Measurements from ENCODE around the gene SMYD3. TPM values are rescaled to one million over a fixed set of nuclear protein-coding genes. Genes with fewer than 3 reads are reported as not detected.

Gene SMYD3
- total and polyA plus RNA-seq, 2 donors (not counting 1 experiment from before 2014, with no cell fraction given): 9.7 to 37.2 TPM

DNA sequence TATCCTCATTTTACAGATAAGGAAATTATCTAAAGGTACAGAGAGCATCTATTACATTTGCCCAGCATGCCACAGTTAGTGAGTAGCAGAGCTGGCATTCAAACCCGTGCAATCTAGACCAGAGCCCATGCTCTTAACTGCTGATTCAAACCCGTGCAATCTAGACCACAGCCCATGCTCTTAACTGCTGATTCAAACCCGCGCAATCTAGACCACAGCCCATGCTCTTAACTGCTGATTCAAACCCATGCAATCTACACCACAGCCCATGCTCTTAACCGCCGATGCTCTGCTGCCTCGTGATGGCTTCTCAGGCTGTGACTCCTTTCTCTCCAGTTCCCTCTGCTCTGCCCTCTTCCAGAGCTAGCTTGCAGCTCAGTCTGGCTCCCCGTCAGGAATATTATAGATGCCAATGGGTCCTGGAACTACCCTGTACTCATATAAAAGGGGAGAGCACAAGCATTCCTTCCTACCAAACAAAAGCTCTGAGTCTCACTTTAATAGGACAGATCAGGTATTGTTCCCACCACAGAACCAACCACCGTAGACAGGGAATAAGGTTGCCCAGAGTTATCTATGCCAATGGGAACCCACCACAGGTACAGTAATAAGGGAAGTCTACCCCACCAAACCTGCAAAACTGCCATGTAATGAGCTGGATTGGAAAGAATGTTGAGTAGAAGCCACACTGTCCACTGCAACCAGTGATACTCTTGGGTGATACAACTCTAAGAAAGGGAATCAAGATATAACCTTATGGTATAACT is 78.4 kb downstream of the SMYD3 start:
- no peaks in the 10 kb centered on the region for H3K27me3 Mint-ChIP-seq
- Histone ChIP-seq H3K27ac (ENCODE audit: low read length in 2 of 2) (no peak overlapping the region), H3K9me3 (ENCODE audit: control extremely low read depth in 1 of 3, control insufficient read depth in 2 of 3, insufficient read depth in 1 of 3, low read length in 2 of 3) (peaks cover 0 to 14% (median 3%) of the 10 kb centered on the region in 3 donors), H2AFZ (ENCODE audit: insufficient read depth, low read depth, low read length, poor library complexity, severe bottlenecking) (no peak overlapping the region), H3K4me2 (replicated peaks; ENCODE audit: low read depth, low read length, poor library complexity, severe bottlenecking) (no peak overlapping the region), H4K20me1 (ENCODE audit: control insufficient read depth, insufficient read depth, low read length, poor library complexity, severe bottlenecking) (no peaks in the 10 kb centered on the region), H3K9ac (ENCODE audit: low read length) (no peak overlapping the region), H3K36me3 (replicated peaks in 1 of 2; ENCODE audit: control extremely low read depth in 1 of 2, control insufficient read depth in 1 of 2, extremely low read depth in 1 of 2, insufficient read depth in 2 of 2, low read length in 1 of 2) (no peaks in the 10 kb centered on the region), H3K79me2 (ENCODE audit: control insufficient read depth, insufficient read depth, low read length) (peaks cover 6% of the 10 kb centered on the region), H3K4me3 (ENCODE audit: control extremely low read depth in 1 of 5, extremely low read depth in 1 of 5, insufficient read depth in 1 of 5, low read depth in 2 of 5, low read length in 4 of 5) (no peak overlapping the region), H3K4me1 (ENCODE audit: control insufficient read depth in 2 of 2, insufficient read depth in 2 of 2, low read length in 2 of 2) (no peaks in the 10 kb centered on the region), H3K27me3 (replicated peaks in 1 of 4; ENCODE audit: control extremely low read depth in 1 of 4, control insufficient read depth in 3 of 4, insufficient read depth in 4 of 4, low read length in 3 of 4) (no peaks in the 10 kb centered on the region)
- H3K27ac Mint-ChIP-seq: no peak overlapping the region
- intact Hi-C loops (cut with micrococcal nuclease): no loop called here
- H3K4me3 Mint-ChIP-seq: no peak overlapping the region
- H3K4me1 Mint-ChIP-seq: peaks cover 18% of the 10 kb centered on the region
- ATAC-seq (ENCODE audit: low read depth): no peak
- H3K9me3 Mint-ChIP-seq (ENCODE audit: insufficient read depth): no peaks in the 10 kb centered on the region
- DNase-seq: no peak
- POLR2A ChIA-PET: no interaction called here
- 64% methylated on average over 6 of the region's 9 CpGs for WGBS (ENCODE audit: insufficient coverage)
- CTCF ChIA-PET: no interaction called here
- no peak for TF ChIP-seq EZH2 (IDR thresholded peaks at IDR 0.05; ENCODE audit: borderline replicate concordance, insufficient read depth, low read depth, low read length, poor library complexity, severe bottlenecking)
- TF ChIP-seq, protein P1, sequence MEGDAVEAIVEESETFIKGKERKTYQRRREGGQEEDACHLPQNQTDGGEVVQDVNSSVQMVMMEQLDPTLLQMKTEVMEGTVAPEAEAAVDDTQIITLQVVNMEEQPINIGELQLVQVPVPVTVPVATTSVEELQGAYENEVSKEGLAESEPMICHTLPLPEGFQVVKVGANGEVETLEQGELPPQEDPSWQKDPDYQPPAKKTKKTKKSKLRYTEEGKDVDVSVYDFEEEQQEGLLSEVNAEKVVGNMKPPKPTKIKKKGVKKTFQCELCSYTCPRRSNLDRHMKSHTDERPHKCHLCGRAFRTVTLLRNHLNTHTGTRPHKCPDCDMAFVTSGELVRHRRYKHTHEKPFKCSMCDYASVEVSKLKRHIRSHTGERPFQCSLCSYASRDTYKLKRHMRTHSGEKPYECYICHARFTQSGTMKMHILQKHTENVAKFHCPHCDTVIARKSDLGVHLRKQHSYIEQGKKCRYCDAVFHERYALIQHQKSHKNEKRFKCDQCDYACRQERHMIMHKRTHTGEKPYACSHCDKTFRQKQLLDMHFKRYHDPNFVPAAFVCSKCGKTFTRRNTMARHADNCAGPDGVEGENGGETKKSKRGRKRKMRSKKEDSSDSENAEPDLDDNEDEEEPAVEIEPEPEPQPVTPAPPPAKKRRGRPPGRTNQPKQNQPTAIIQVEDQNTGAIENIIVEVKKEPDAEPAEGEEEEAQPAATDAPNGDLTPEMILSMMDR (IDR thresholded peaks at IDR 0.05): no peak

GRCh38 chr1:246427611-246428010 is 79.5 kb downstream of the SMYD3 start:
- no peaks in the 10 kb centered on the region for H4K20me1 ChIP-seq (ENCODE audit: control insufficient read depth, insufficient read depth, low read length, poor library complexity, severe bottlenecking)
- H3K27ac ChIP-seq (ENCODE audit: low read length in 2 of 2): no peak overlapping the region
- peaks cover 0 to 7% (median 0%) of the 10 kb centered on the region in 3 donors for H3K9me3 ChIP-seq (ENCODE audit: control extremely low read depth in 1 of 3, control insufficient read depth in 2 of 3, insufficient read depth in 1 of 3, low read length in 2 of 3)
- Mint-ChIP-seq H3K27me3 (no peaks in the 10 kb centered on the region), H3K27ac (no peak overlapping the region), H3K4me1 (peaks cover 15% of the 10 kb centered on the region), H3K9me3 (ENCODE audit: insufficient read depth) (no peaks in the 10 kb centered on the region), H3K4me3 (no peak overlapping the region)
- intact Hi-C loops (cut with micrococcal nuclease): no loop called here
- ChIA-PET POLR2A (no interaction called here), CTCF (no interaction called here)
- no peaks in the 10 kb centered on the region for H3K36me3 ChIP-seq (replicated peaks in 1 of 2; ENCODE audit: control extremely low read depth in 1 of 2, control insufficient read depth in 1 of 2, extremely low read depth in 1 of 2, insufficient read depth in 2 of 2, low read length in 1 of 2)
- 50% methylated on average over 1 of the region's 3 CpGs for WGBS (ENCODE audit: insufficient coverage)
- H3K4me1 ChIP-seq (ENCODE audit: control insufficient read depth in 2 of 2, insufficient read depth in 2 of 2, low read length in 2 of 2): no peaks in the 10 kb centered on the region
- H3K79me2 ChIP-seq (ENCODE audit: control insufficient read depth, insufficient read depth, low read length): peaks cover 6% of the 10 kb centered on the region
- ATAC-seq (ENCODE audit: low read depth) (no peak), DNase-seq (no peak)
- no peak overlapping the region for H3K4me3 ChIP-seq (ENCODE audit: control extremely low read depth in 1 of 5, extremely low read depth in 1 of 5, insufficient read depth in 1 of 5, low read depth in 2 of 5, low read length in 4 of 5)
- H3K27me3 ChIP-seq (replicated peaks in 1 of 4; ENCODE audit: control extremely low read depth in 1 of 4, control insufficient read depth in 3 of 4, insufficient read depth in 4 of 4, low read length in 3 of 4): no peaks in the 10 kb centered on the region
- TF ChIP-seq, protein P1 (IDR thresholded peaks at IDR 0.05): no peak
- no peak for TF ChIP-seq EZH2 (IDR thresholded peaks at IDR 0.05; ENCODE audit: borderline replicate concordance, insufficient read depth, low read depth, low read length, poor library complexity, severe bottlenecking)
- no peak overlapping the region for H3K4me2 ChIP-seq (replicated peaks; ENCODE audit: low read depth, low read length, poor library complexity, severe bottlenecking)
- H2AFZ ChIP-seq (ENCODE audit: insufficient read depth, low read depth, low read length, poor library complexity, severe bottlenecking): no peak overlapping the region
- no peak overlapping the region for H3K9ac ChIP-seq (ENCODE audit: low read length)
